KOPT-K1 (cell line): Measurements from ENCODE around the gene RNFT2.

ENCODE experiments used
- H3K27ac ChIP-seq: fragments of 200-600 bp; sonication (generic); 2 replicates; pipeline ENCODE4 v1.5.1; 2016; ENCODE audit warnings: antibody characterized with exemption, mild to moderate bottlenecking, low read depth, low read length; ENCODE audit not compliant: poor library complexity, severe bottlenecking
- H3K36me3 ChIP-seq: fragments of 200-600 bp; sonication (generic); 2 replicates; pipeline ENCODE4 v1.5.1; 2017; ENCODE audit warnings: antibody characterized with exemption, mild to moderate bottlenecking, low read length, moderate library complexity; ENCODE audit not compliant: insufficient read depth
- H3K9me3 ChIP-seq: fragments of 200-600 bp; sonication (generic); 2 replicates; pipeline ENCODE4 v1.5.1; 2017; ENCODE audit warnings: antibody characterized with exemption, low read length, mild to moderate bottlenecking; ENCODE audit not compliant: insufficient read depth, poor library complexity, severe bottlenecking

RNFT2 gene

GRCh38 chr12:116876151-116876869, 138.2 kb downstream of the RNFT2 start:
- no peaks in the 10 kb centered on the region for H3K9me3 ChIP-seq
- H3K27ac ChIP-seq, result no peak overlapping the region
- no peaks in the 10 kb centered on the region for H3K36me3 ChIP-seq

- no peaks in the 10 kb centered on the region for H3K36me3 ChIP-seq
- no peaks in the 10 kb centered on the region for H3K9me3 ChIP-seq
- no peak overlapping the region for H3K27ac ChIP-seq
Measured at GRCh38 chr12:116878567-116879508, 140.7 kb downstream of the RNFT2 start.

- Histone ChIP-seq H3K27ac (no peak overlapping the region), H3K36me3 (no peaks in the 10 kb centered on the region), H3K9me3 (no peaks in the 10 kb centered on the region)
Measured at GRCh38 chr12:116879509-116880212, 141.5 kb downstream of the RNFT2 start.

GRCh38 chr12:116880213-116880816, 142.2 kb downstream of the RNFT2 start:
- Histone ChIP-seq H3K36me3 (no peaks in the 10 kb centered on the region), H3K9me3 (no peaks in the 10 kb centered on the region), H3K27ac (no peak overlapping the region)

GRCh38 chr12:116880817-116881324, 142.8 kb downstream of the RNFT2 start:
- Histone ChIP-seq H3K27ac (no peak overlapping the region), H3K36me3 (no peaks in the 10 kb centered on the region), H3K9me3 (no peaks in the 10 kb centered on the region)

- Histone ChIP-seq H3K36me3 (no peaks in the 10 kb centered on the region), H3K27ac (no peak within 1 kb of the TSS), H3K9me3 (no peaks in the 10 kb centered on the region)
Measured at GRCh38 chr12:116881325-116881876, 143.3 kb downstream of the RNFT2 start, which contains the start of gene HRK. HRK (minus strand) TSS chr12:116881441; CDS start chr12:116881307, 134 bp downstream.

GRCh38 chr12:116881877-116882507, 143.9 kb downstream of the RNFT2 start:
- Histone ChIP-seq H3K27ac (no peak overlapping the region), H3K9me3 (no peaks in the 10 kb centered on the region), H3K36me3 (no peaks in the 10 kb centered on the region)

GRCh38 chr12:116882742-116883141, 144.6 kb downstream of the RNFT2 start:
- Histone ChIP-seq H3K9me3 (no peaks in the 10 kb centered on the region), H3K27ac (no peak overlapping the region), H3K36me3 (no peaks in the 10 kb centered on the region)

- H3K27ac ChIP-seq, result no peak overlapping the region
- no peaks in the 10 kb centered on the region for H3K9me3 ChIP-seq
- H3K36me3 ChIP-seq, result no peaks in the 10 kb centered on the region
Measured at GRCh38 chr12:116884871-116885270, 146.8 kb downstream of the RNFT2 start.

GRCh38 chr12:116885491-116885890, 147.4 kb downstream of the RNFT2 start:
- Histone ChIP-seq H3K36me3 (no peaks in the 10 kb centered on the region), H3K27ac (no peak overlapping the region), H3K9me3 (peaks cover 5% of the 10 kb centered on the region)

GRCh38 chr12:116887244-116887643, 149.1 kb downstream of the RNFT2 start:
- H3K27ac ChIP-seq, result no peak overlapping the region
- no peaks in the 10 kb centered on the region for H3K36me3 ChIP-seq
- peaks cover 11% of the 10 kb centered on the region for H3K9me3 ChIP-seq

- H3K36me3 ChIP-seq, result no peaks in the 10 kb centered on the region
- no peak overlapping the region for H3K27ac ChIP-seq
- peaks cover 11% of the 10 kb centered on the region for H3K9me3 ChIP-seq
Measured at GRCh38 chr12:116887897-116888296, 149.8 kb downstream of the RNFT2 start.

- Histone ChIP-seq H3K36me3 (no peaks in the 10 kb centered on the region), H3K9me3 (peaks cover 11% of the 10 kb centered on the region), H3K27ac (no peak overlapping the region)
Measured at GRCh38 chr12:116890330-116890729, 152.2 kb downstream of the RNFT2 start.

- H3K36me3 ChIP-seq, result no peaks in the 10 kb centered on the region
- H3K9me3 ChIP-seq, result peaks cover 11% of the 10 kb centered on the region
- no peak overlapping the region for H3K27ac ChIP-seq
Measured at GRCh38 chr12:116891019-116891418, 152.9 kb downstream of the RNFT2 start.
